GM19328 (cell line): ENCODE measurements around the gene FNBP1L.
"Not testable (repeated sequence)": the region's sequence is repeated elsewhere in the genome, so short reads cannot be mapped to it uniquely, and the experiment has no call there.

Experiments used
- ATAC-seq: cut with Tn5 transposase; IDR thresholded peaks from one replicate; pipeline ENCODE4 v1.9.1; 2021; ENCODE audit warnings: mild to moderate bottlenecking, moderate library complexity; ENCODE audit not compliant: unreplicated experiment

Gene FNBP1L

GRCh38 chr1:93526431-93526830 lies 78.5 kb downstream of the FNBP1L start:
- ATAC-seq, result no peak

GRCh38 chr1:93528412-93528811 lies 80.5 kb downstream of the FNBP1L start:
- no peak for ATAC-seq

- no peak for ATAC-seq
These were observed 83.3 kb downstream of the FNBP1L start for GRCh38 chr1:93531193-93531592.

- no peak for ATAC-seq
These were observed 85.0 kb downstream of the FNBP1L start for GRCh38 chr1:93532780-93533378.

- ATAC-seq, result no peak
These were observed 85.8 kb downstream of the FNBP1L start for GRCh38 chr1:93533677-93534076.

GRCh38 chr1:93537396-93537795 lies 89.5 kb downstream of the FNBP1L start:
- ATAC-seq, result no peak

GRCh38 chr1:93537924-93538323 lies 90.0 kb downstream of the FNBP1L start:
- no peak for ATAC-seq

GRCh38 chr1:93541045-93541444 lies 93.1 kb downstream of the FNBP1L start:
- ATAC-seq, result no peak

GRCh38 chr1:93542398-93542797 lies 94.5 kb downstream of the FNBP1L start:
- ATAC-seq, result no peak

- no peak for ATAC-seq
These were observed 98.4 kb downstream of the FNBP1L start for GRCh38 chr1:93546162-93546863.

- ATAC-seq, result no peak
These were observed 101.2 kb downstream of the FNBP1L start for GRCh38 chr1:93549131-93549530.

- ATAC-seq, result no peak
These were observed 101.9 kb downstream of the FNBP1L start for GRCh38 chr1:93549811-93550210.

- ATAC-seq, result no peak
These were observed 105.0 kb downstream of the FNBP1L start for GRCh38 chr1:93552741-93553455.

GRCh38 chr1:93553886-93554490 lies 106.1 kb downstream of the FNBP1L start:
- ATAC-seq, result not testable (repeated sequence)

GRCh38 chr1:93554883-93555872 lies 107.3 kb downstream of the FNBP1L start:
- no peak for ATAC-seq

GRCh38 chr1:93556291-93556690 lies 108.4 kb downstream of the FNBP1L start:
- no peak for ATAC-seq

GRCh38 chr1:93559045-93559444 lies 111.1 kb downstream of the FNBP1L start:
- no peak for ATAC-seq

GRCh38 chr1:93559695-93560094 lies 111.8 kb downstream of the FNBP1L start:
- no peak for ATAC-seq

- ATAC-seq, result no peak
These were observed 117.7 kb downstream of the FNBP1L start for GRCh38 chr1:93565496-93566206.

- no peak for ATAC-seq
These were observed 118.3 kb downstream of the FNBP1L start for GRCh38 chr1:93566227-93566626.
